Measurements from ENCODE around the gene MYOZ3. TPM values are rescaled to one million over a fixed set of nuclear protein-coding genes. Genes with fewer than 3 reads are reported as not detected.
A peak's percentile ranks its signal among the peaks of the same experiment; 100 is the strongest.

Gene MYOZ3
- polyA plus RNA-seq, 1 donor from 2014 or later: not detected

GRCh38 chr5:150692276-150692675, 31.2 kb downstream of the MYOZ3 start:
- H3K27ac ChIP-seq (ENCODE audit: low read length): peak overlapping the region; percentile 45
- H3K4me2 ChIP-seq (ENCODE audit: low read length): no peak overlapping the region
- no peaks in the 10 kb centered on the region for H3K9me3 ChIP-seq (ENCODE audit: low read length)
- no peak for TF ChIP-seq MXI1 (conservative IDR thresholded peaks at IDR 0.05; ENCODE audit: poor library complexity, severe bottlenecking)
- no peak for TF ChIP-seq SMC3 (conservative IDR thresholded peaks at IDR 0.05; ENCODE audit: poor library complexity)
- no peak for TF ChIP-seq EZH2 (IDR thresholded peaks at IDR 0.05; ENCODE audit: borderline replicate concordance, insufficient read depth, low read length, poor library complexity, severe bottlenecking)
- TF ChIP-seq EP300 (conservative IDR thresholded peaks at IDR 0.05; ENCODE audit: poor library complexity, severe bottlenecking): no peak
- no peak for TF ChIP-seq TAF1 (IDR thresholded peaks at IDR 0.05; ENCODE audit: low read depth)
- TF ChIP-seq RAD21 (conservative IDR thresholded peaks at IDR 0.05): no peak
- no peak for TF ChIP-seq POLR2AphosphoS5 (IDR thresholded peaks at IDR 0.05)
- no peak for TF ChIP-seq CTCF (IDR thresholded peaks at IDR 0.05; ENCODE audit: poor library complexity, severe bottlenecking)
- no peak for TF ChIP-seq REST (IDR thresholded peaks at IDR 0.05; ENCODE audit: borderline replicate concordance)
- no peaks in the 10 kb centered on the region for H3K79me2 ChIP-seq (replicated peaks; ENCODE audit: insufficient read depth, low read length)
- no peaks in the 10 kb centered on the region for H3K9me2 ChIP-seq (ENCODE audit: insufficient read depth, low read length)
- no peak overlapping the region for H3K4me3 ChIP-seq (ENCODE audit: low read length)
- no peaks in the 10 kb centered on the region for H4K20me1 ChIP-seq (ENCODE audit: insufficient read depth)
- no peaks in the 10 kb centered on the region for H3K27me3 ChIP-seq (ENCODE audit: insufficient read depth, low read depth, low read length)
- H3F3A ChIP-seq (ENCODE audit: insufficient read depth, low read length, poor library complexity, severe bottlenecking): no peaks in the 10 kb centered on the region
- H2AFZ ChIP-seq (ENCODE audit: low read depth, low read length): no peak overlapping the region
- H3K9ac ChIP-seq (ENCODE audit: low read length): no peak overlapping the region
- H3K36me3 ChIP-seq (ENCODE audit: insufficient read depth, low read length): peaks cover 3% of the 10 kb centered on the region

DNA sequence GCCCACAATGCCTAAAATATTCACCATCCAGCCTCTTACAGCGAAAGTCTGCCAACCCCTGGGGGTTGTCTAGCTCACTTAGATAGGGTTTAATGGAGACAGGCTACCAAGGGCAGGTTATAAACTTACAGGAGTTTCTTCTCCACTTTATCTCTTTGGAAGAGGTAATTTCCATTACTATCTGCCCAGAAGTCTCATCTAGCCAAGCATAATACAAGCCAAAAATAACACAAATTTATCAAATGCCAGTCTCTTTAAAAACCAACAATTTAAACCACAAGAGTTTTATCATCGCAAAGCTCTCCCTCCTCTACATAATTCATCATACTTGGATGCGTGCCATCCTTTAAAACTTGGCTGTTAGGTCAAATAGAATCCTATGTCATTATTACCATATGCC, 33.6 kb downstream of the MYOZ3 start:
- no peak for TF ChIP-seq MXI1 (conservative IDR thresholded peaks at IDR 0.05; ENCODE audit: poor library complexity, severe bottlenecking)
- no peak for TF ChIP-seq CTCF (IDR thresholded peaks at IDR 0.05; ENCODE audit: poor library complexity, severe bottlenecking)
- no peak for TF ChIP-seq POLR2AphosphoS5 (IDR thresholded peaks at IDR 0.05)
- TF ChIP-seq RAD21 (conservative IDR thresholded peaks at IDR 0.05): no peak
- no peak for TF ChIP-seq EZH2 (IDR thresholded peaks at IDR 0.05; ENCODE audit: borderline replicate concordance, insufficient read depth, low read length, poor library complexity, severe bottlenecking)
- TF ChIP-seq SMC3 (conservative IDR thresholded peaks at IDR 0.05; ENCODE audit: poor library complexity): no peak
- TF ChIP-seq EP300 (conservative IDR thresholded peaks at IDR 0.05; ENCODE audit: poor library complexity, severe bottlenecking): no peak
- no peak for TF ChIP-seq TAF1 (IDR thresholded peaks at IDR 0.05; ENCODE audit: low read depth)
- TF ChIP-seq REST (IDR thresholded peaks at IDR 0.05; ENCODE audit: borderline replicate concordance): no peak
- no peak overlapping the region for H3K4me3 ChIP-seq (ENCODE audit: low read length)
- no peak overlapping the region for H3K9ac ChIP-seq (ENCODE audit: low read length)
- H3K9me3 ChIP-seq (ENCODE audit: low read length): no peaks in the 10 kb centered on the region
- H3K79me2 ChIP-seq (replicated peaks; ENCODE audit: insufficient read depth, low read length): peaks cover 10% of the 10 kb centered on the region
- H3K36me3 ChIP-seq (ENCODE audit: insufficient read depth, low read length): peaks cover 3% of the 10 kb centered on the region
- H4K20me1 ChIP-seq (ENCODE audit: insufficient read depth): no peaks in the 10 kb centered on the region
- H3K4me2 ChIP-seq (ENCODE audit: low read length): no peak overlapping the region
- H3K27ac ChIP-seq (ENCODE audit: low read length): no peak overlapping the region
- no peak overlapping the region for H2AFZ ChIP-seq (ENCODE audit: low read depth, low read length)
- H3K9me2 ChIP-seq (ENCODE audit: insufficient read depth, low read length): no peaks in the 10 kb centered on the region
- H3K27me3 ChIP-seq (ENCODE audit: insufficient read depth, low read depth, low read length): no peaks in the 10 kb centered on the region
- H3F3A ChIP-seq (ENCODE audit: insufficient read depth, low read length, poor library complexity, severe bottlenecking): no peaks in the 10 kb centered on the region
